Spleen (tissue), 7 donors: ENCODE data around the gene CEACAM1.

ENCODE experiments used
- CTCF ChIP-seq, 11 experiments: fragments of 200-600 bp in 7 of 11; fragments of 450-650 bp in 4 of 11; sonication (generic) in 4 of 11; IDR thresholded peaks in 8 of 11; conservative IDR thresholded peaks in 3 of 11; 1 replicate in 7 of 11; 2 replicates in 4 of 11; pipeline versions ENCODE4 v1.4.0 to v1.8.0; 2016 to 2021; ENCODE audit warnings: antibody characterized with exemption in 11 of 11, inconsistent platforms in 4 of 11, mild to moderate bottlenecking in 1 of 11
- POLR2AphosphoS5 ChIP-seq, 3 donors: sonication (generic); formaldehyde crosslinking; IDR thresholded peaks; one replicate each; pipeline ENCODE4 v1.5.1; 2017; ENCODE audit warnings: antibody characterized with exemption in 3 of 3
- donor health status: DM: no; HTN: no; CAD: no; lungs with moderate emphysema.
- donor health status: DM: no; HTN: no; CAD: no.
- donor health status: DM: no; HTN: no; CAD: no.

- TF ChIP-seq CTCF (IDR thresholded peaks at IDR 0.05 in 8 of 11, conservative IDR thresholded peaks at IDR 0.05 in 3 of 11): no peak
- TF ChIP-seq POLR2AphosphoS5 (IDR thresholded peaks at IDR 0.05): no peak
Measured at GRCh38 chr19:42542791-42543190, 14.5 kb upstream of the CEACAM1 start.
